Measurements from ENCODE around the gene P3H1.
A peak's percentile ranks its signal among the peaks of the same experiment; 100 is the strongest.

P3H1 gene

DNA sequence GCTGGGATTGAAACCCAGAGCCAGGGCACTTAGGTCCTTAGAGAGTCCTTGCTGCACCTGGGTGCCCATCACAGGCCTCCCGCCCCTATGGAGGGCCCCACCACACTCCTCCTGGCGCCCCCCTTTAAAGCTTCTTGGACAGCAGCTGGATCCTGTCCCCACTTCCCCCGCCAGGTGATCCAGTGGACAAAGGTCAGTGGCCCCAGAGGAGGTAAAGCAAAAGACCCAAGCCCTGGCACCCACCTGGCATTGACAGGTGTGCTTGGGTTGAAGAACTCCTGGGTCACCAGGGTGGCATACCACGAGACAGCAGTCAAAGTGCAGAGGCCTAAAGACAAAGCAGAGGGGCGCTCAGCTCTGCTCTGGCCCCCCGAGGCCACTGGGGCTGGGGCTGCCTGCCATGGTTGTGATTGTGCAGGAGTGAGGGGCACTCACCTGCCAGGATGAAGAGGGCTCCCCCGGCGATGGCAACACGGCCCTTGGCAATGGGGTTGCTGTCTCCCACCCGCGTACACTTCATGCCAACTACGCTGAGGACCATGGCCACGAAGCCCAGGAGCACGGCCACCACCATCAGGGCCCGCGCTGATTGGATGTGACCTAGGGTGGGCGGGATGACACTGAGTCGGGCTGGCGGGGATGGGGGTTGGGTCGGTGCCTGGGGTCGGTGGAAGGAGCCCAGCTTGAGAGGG is 28.7 kb downstream of the P3H1 start:
- H3K27ac ChIP-seq: peak overlapping the region; percentile 46
- TF ChIP-seq, protein P1, sequence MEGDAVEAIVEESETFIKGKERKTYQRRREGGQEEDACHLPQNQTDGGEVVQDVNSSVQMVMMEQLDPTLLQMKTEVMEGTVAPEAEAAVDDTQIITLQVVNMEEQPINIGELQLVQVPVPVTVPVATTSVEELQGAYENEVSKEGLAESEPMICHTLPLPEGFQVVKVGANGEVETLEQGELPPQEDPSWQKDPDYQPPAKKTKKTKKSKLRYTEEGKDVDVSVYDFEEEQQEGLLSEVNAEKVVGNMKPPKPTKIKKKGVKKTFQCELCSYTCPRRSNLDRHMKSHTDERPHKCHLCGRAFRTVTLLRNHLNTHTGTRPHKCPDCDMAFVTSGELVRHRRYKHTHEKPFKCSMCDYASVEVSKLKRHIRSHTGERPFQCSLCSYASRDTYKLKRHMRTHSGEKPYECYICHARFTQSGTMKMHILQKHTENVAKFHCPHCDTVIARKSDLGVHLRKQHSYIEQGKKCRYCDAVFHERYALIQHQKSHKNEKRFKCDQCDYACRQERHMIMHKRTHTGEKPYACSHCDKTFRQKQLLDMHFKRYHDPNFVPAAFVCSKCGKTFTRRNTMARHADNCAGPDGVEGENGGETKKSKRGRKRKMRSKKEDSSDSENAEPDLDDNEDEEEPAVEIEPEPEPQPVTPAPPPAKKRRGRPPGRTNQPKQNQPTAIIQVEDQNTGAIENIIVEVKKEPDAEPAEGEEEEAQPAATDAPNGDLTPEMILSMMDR (conservative IDR thresholded peaks at IDR 0.05): no peak

DNA sequence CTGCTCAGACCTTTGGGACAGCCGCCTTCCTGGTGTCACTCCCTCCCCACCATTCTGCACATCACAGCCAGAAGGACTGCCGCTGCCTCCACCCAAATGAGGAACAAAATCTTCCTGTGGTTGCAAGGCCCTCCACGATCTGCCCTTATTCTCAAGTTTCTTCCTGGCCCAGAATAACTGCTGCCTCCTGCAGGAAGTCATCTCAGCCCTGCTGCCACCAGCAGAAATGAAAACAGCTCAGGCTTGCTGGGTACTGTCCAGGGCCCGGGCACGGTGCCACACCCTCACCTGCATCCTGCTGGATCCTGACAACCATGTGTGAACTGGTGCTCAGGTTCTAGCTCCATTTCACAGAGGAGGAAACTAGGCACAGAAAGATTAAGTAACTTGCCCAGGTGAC is 29.6 kb downstream of the P3H1 start:
- TF ChIP-seq, protein P1 (conservative IDR thresholded peaks at IDR 0.05): no peak; the same call in 1 of the 2 replicates
- TF ChIP-seq ZFX (IDR thresholded peaks at IDR 0.05): no peak
- H3K27ac ChIP-seq: peak overlapping the region; percentile 46

DNA sequence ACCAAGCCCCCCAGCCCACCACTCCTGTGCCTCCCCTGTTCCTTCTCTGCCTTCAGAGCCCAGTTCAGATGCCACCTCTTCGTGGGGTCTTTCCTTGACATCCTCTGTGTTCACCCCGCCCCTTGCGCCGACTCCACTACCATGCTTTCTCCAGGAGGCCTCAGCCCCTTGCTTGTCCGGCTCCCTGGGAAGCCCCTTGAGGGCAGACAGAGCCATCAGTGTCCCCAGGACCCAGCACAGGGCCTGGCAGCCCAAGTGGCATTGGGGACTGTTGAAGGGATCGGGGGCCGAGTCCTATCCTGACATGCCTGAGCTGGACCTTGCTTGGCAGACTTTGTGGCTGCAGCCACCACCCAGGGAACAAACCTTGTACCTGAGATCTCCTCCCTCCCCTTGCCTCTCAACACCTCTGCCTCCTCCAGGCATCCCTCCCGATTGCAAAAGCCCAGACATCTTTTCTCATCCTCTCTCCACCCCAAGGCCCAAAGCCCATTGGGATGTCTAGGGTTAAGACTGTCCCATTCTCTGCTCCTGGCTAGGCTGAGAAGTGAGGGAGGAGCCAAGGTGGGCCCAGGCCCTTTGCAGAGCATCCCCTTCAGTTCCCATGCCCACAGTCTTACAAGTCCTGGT is 30.1 kb downstream of the P3H1 start:
- TF ChIP-seq, protein P1 (conservative IDR thresholded peaks at IDR 0.05): no peak
- no peak for TF ChIP-seq ZFX (IDR thresholded peaks at IDR 0.05)
- peak overlapping the region; percentile 46 for H3K27ac ChIP-seq

DNA sequence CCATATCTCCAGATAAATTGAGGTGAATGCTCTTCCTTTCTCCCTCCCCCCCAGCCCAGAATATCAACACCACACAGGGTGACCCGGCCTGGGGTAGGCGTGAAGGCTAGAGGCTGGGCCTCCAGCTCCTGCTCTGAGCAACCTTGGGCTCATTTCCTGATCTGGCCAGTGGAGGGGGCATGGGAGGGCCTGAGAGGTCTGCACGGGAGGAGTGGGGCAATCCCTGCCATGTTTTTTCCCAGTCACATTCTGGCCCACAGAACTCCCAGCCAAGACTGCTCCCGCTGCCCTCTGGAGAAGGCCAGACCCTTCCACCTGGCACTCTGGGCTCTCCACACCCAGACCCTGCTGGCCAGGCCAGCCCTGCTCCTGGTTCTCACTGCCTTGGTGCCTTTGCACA is 30.7 kb downstream of the P3H1 start:
- TF ChIP-seq ZFX (IDR thresholded peaks at IDR 0.05): no peak
- TF ChIP-seq, protein P1 (conservative IDR thresholded peaks at IDR 0.05): peak; percentile 16; the same call in 1 of the 2 replicates
- H3K27ac ChIP-seq: peak overlapping the region; percentile 46

DNA sequence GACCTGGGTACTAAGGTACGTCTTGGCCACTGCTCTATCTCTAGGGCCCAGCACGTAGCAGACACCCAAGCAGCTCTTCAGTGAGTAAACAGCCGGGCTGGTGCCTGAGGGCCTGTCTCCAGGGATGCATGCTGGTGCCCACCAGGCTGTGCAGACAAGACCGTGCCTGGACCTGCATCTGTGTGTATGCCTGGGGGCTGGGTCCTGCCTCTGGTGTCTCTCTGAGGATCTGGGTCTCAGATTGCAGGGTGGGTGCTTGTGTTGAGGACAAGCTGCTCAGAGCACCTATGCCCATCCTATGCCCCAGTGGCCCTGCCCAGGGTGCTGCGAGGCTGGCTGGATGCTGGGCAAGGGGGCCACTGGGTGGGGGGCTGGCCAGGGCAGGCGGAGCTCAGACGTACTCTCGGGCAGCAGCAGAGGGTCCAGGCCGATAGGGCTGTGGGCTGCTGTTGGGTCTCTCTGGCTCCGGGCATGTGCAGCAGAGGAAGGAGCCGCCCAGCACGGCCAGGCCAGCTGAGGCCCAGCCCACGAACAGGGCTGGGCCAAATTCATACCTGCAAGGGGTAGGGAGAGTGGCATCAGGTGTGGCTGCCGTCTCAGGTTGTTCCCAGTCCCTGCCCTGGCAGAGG is 31.2 kb downstream of the P3H1 start:
- H3K27ac ChIP-seq: no peak overlapping the region
- TF ChIP-seq, protein P1 (conservative IDR thresholded peaks at IDR 0.05): no peak
- TF ChIP-seq ZFX (IDR thresholded peaks at IDR 0.05): no peak

DNA sequence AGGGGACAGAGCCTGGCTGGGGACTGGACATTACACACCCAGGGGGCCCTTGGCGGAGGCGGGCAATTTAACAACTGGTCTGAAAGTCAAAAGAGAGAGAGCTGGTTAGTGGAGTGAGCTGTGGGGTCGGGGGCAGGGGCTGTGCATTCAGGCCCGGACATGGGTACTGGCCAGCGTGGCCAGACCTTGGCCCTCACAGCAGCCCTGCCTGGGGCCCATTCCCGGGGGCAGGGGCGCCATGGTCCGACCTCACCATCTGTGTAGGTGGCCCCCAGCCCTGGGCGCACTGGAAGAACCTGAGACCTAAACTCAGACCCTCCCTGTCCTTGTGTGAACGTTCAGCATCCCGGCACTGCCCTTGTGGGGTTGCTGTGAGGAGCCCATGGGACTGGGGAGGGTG is 31.8 kb downstream of the P3H1 start:
- no peak overlapping the region for H3K27ac ChIP-seq
- TF ChIP-seq ZFX (IDR thresholded peaks at IDR 0.05): no peak
- TF ChIP-seq, protein P1 (conservative IDR thresholded peaks at IDR 0.05): no peak
